ENCODE measurements around the gene C4B.
"Not testable (repeated sequence)": the region's sequence is repeated elsewhere in the genome, so short reads cannot be mapped to it uniquely, and the experiment has no call there.

DNA sequence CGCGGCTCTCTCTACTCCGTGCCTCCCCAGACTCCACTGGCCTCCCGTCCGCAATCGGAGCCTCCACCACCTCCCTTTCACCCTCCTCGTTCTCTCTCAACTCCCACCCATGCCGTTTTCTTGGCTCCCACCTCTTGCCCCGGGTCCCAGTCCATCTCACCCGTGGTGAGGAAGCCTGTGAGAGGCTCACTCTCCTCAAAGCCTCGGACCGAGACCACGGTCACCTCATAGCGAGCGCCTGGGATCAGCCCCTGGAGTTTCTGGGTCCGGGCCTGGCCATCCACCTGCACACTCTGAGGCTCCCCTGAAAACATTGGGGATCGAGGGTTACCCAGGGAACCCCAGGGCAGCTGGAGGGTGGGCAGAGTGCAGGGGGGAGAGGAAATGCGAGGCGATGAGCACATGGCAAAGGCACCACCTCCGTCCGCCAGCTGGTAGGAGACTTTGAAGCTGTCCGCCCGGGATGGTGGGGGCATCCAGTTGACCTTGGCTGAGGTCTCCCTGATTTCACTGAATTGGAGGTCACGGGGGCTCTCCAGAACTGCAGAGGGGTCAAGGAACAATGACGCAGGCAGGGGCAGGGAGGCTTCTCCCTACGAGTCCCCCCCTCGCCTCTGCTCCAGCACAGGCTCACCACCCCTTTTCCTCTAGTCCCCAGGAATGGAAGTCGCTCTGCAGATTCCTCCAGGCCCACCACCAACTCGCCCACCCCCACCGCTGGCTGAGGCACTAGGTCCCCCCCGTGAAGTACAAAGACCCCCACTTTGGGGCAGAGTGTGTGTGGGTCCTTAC lies 29.2 kb downstream of the C4B start:
- not testable (repeated sequence) for TF ChIP-seq POLR2A (IDR thresholded peaks at IDR 0.05)
- TF ChIP-seq, protein P1, sequence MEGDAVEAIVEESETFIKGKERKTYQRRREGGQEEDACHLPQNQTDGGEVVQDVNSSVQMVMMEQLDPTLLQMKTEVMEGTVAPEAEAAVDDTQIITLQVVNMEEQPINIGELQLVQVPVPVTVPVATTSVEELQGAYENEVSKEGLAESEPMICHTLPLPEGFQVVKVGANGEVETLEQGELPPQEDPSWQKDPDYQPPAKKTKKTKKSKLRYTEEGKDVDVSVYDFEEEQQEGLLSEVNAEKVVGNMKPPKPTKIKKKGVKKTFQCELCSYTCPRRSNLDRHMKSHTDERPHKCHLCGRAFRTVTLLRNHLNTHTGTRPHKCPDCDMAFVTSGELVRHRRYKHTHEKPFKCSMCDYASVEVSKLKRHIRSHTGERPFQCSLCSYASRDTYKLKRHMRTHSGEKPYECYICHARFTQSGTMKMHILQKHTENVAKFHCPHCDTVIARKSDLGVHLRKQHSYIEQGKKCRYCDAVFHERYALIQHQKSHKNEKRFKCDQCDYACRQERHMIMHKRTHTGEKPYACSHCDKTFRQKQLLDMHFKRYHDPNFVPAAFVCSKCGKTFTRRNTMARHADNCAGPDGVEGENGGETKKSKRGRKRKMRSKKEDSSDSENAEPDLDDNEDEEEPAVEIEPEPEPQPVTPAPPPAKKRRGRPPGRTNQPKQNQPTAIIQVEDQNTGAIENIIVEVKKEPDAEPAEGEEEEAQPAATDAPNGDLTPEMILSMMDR (IDR thresholded peaks at IDR 0.05) = not testable (repeated sequence)
